Measurements from ENCODE around the gene SCAPER.

The SCAPER gene

GRCh38 chr15:76905013-76905839 lies at the start of gene SCAPER:
TSS of gene SCAPER (minus strand) at chr15:76905340. CDS start at chr15:76883817, 21,523 bp downstream.
- intact Hi-C loops (cut with DNase I): loop anchor here (1.0 kb wide), 1 partner anchor 26 kb away; the partner anchor contains the start of gene RCN2

GRCh38 chr15:76954744-76955143 lies 49.6 kb upstream of the SCAPER start:
- intact Hi-C loops (cut with DNase I): no loop called here

More at GRCh38 chr15:76905013-76905839, at the start of gene SCAPER:
- peak; percentile 88 to 99 (median 93) for DNase-seq

GRCh38 chr15:76953913-76954312 lies 48.8 kb upstream of the SCAPER start:
- intact Hi-C loops (cut with DNase I): no loop called here

More at GRCh38 chr15:76954744-76955143, 49.6 kb upstream of the SCAPER start:
- DNase-seq: no peak

GRCh38 chr15:76951220-76951619 lies 46.1 kb upstream of the SCAPER start:
- intact Hi-C loops (cut with DNase I): no loop called here
- no peak for DNase-seq

More at GRCh38 chr15:76953913-76954312, 48.8 kb upstream of the SCAPER start:
- no peak for DNase-seq

- intact Hi-C loops (cut with DNase I): no loop called here
- no peak for DNase-seq
Observed at GRCh38 chr15:76947454-76947853, 42.3 kb upstream of the SCAPER start.

- no peak for DNase-seq
- intact Hi-C loops (cut with DNase I): no loop called here
Observed at GRCh38 chr15:76945494-76946093, 40.5 kb upstream of the SCAPER start.

- no peak for DNase-seq
- intact Hi-C loops (cut with DNase I): no loop called here
Observed at GRCh38 chr15:76942331-76942730, 37.2 kb upstream of the SCAPER start.

GRCh38 chr15:76941636-76942035 lies 36.5 kb upstream of the SCAPER start:
- intact Hi-C loops (cut with DNase I): no loop called here
- DNase-seq: no peak

GRCh38 chr15:76939715-76940114 lies 34.6 kb upstream of the SCAPER start:
- DNase-seq: no peak
- intact Hi-C loops (cut with DNase I): loop anchor here (10.0 kb wide), 1 partner anchor 555 kb away; no protein-coding TSS in a partner anchor

GRCh38 chr15:76938752-76939151 lies 33.6 kb upstream of the SCAPER start:
- intact Hi-C loops (cut with DNase I): loop anchor here (10.0 kb wide), 1 partner anchor 556 kb away; no protein-coding TSS in a partner anchor
- no peak for DNase-seq

- no peak for DNase-seq
- intact Hi-C loops (cut with DNase I): loop anchor here (10.0 kb wide), 1 partner anchor 558 kb away; no protein-coding TSS in a partner anchor
Observed at GRCh38 chr15:76936671-76937070, 31.5 kb upstream of the SCAPER start.

- intact Hi-C loops (cut with DNase I): loop anchor here (10.0 kb wide), 1 partner anchor 559 kb away; no protein-coding TSS in a partner anchor
- no peak for DNase-seq
Observed at GRCh38 chr15:76935620-76936019, 30.5 kb upstream of the SCAPER start.

GRCh38 chr15:76932135-76932966 lies 27.2 kb upstream of the SCAPER start:
- DNase-seq: no peak
- intact Hi-C loops (cut with DNase I): loop anchor here (10.0 kb wide), 1 partner anchor 562 kb away; no protein-coding TSS in a partner anchor

GRCh38 chr15:76931397-76932134 lies 26.4 kb upstream of the SCAPER start, which contains the start of gene RCN2:
TSS of gene RCN2 (plus strand) at chr15:76931749. CDS start at chr15:76931842, 93 bp downstream.
- intact Hi-C loops (cut with DNase I): loop anchor here (1.0 to 10.0 kb wide), 2 partner anchors 26 to 563 kb away; partner anchors contain the start of gene SCAPER
- peak; percentile 90 to 99 (median 96) for DNase-seq

GRCh38 chr15:76930831-76931396 lies 25.8 kb upstream of the SCAPER start:
- intact Hi-C loops (cut with DNase I): loop anchor here (1.0 to 10.0 kb wide), 2 partner anchors 26 to 564 kb away; partner anchors contain the start of gene SCAPER
- DNase-seq: no peak

GRCh38 chr15:76929011-76929760 lies 24.0 kb upstream of the SCAPER start:
- DNase-seq: no peak
- intact Hi-C loops (cut with DNase I): no loop called here

GRCh38 chr15:76928201-76928600 lies 23.1 kb upstream of the SCAPER start:
- intact Hi-C loops (cut with DNase I): no loop called here
- DNase-seq: no peak

- intact Hi-C loops (cut with DNase I): no loop called here
- DNase-seq: peak in 8 of 10 donors; percentile 28 to 92 (median 56)
Observed at GRCh38 chr15:76916369-76916768, 11.2 kb upstream of the SCAPER start.

All from posterior cingulate gyrus (tissue), 11 donors.